CD14-positive monocyte (primary cell): Measurements from ENCODE around the gene NCOA7. TPM values are rescaled to one million over a fixed set of nuclear protein-coding genes. Genes with fewer than 3 reads are reported as not detected.
A peak's percentile ranks its signal among the peaks of the same experiment; 100 is the strongest.

Experiments
- DNase-seq, 3 donors: peaks; one replicate each; pipeline ENCODE4 v3.0.0-alpha.2; 2011 to 2022
- H2AFZ ChIP-seq: 2 replicates; pipeline ENCODE4 v1.6.0; 2012; ENCODE audit warnings: mild to moderate bottlenecking, low read depth, low read length, inconsistent platforms; ENCODE audit not compliant: insufficient read depth, poor library complexity, severe bottlenecking
- H3K27ac ChIP-seq, 2 donors: 1 replicate in 1 of 2; 2 replicates in 1 of 2; pipeline ENCODE4 v1.5.1; 2012 to 2013; ENCODE audit warnings: low read length in 2 of 2, control low read depth in 1 of 2, inconsistent platforms in 1 of 2, low read depth in 1 of 2, mild to moderate bottlenecking in 1 of 2
- H3K27me3 ChIP-seq, 2 donors: one replicate each; pipeline versions ENCODE4 v1.6.0 to v1.6.1; 2011 to 2013; ENCODE audit warnings: low read length in 2 of 2; ENCODE audit not compliant: control insufficient read depth in 2 of 2, insufficient read depth in 2 of 2
- H3K36me3 ChIP-seq, 2 donors: replicated peaks in 1 of 2; 1 replicate in 1 of 2; 2 replicates in 1 of 2; pipeline versions ENCODE4 v1.5.1 to v1.6.1; 2012 to 2013; ENCODE audit warnings: low read length in 2 of 2, control low read depth in 1 of 2, inconsistent platforms in 1 of 2, mild to moderate bottlenecking in 1 of 2; ENCODE audit not compliant: insufficient read depth in 2 of 2, control insufficient read depth in 1 of 2
- H3K4me1 ChIP-seq, 2 donors: 1 replicate in 1 of 2; 2 replicates in 1 of 2; pipeline versions ENCODE4 v1.5.1 to v1.6.1; 2012 to 2013; ENCODE audit warnings: low read length in 2 of 2, control low read depth in 1 of 2, inconsistent platforms in 1 of 2, mild to moderate bottlenecking in 1 of 2, moderate library complexity in 1 of 2; ENCODE audit not compliant: insufficient read depth in 2 of 2, control insufficient read depth in 1 of 2
- H3K4me2 ChIP-seq: replicated peaks from 2 replicates; pipeline ENCODE3; 2012; ENCODE audit warnings: low read length, moderate library complexity, mild to moderate bottlenecking; ENCODE audit not compliant: poor library complexity, severe bottlenecking; ENCODE audit errors: extremely low read depth
- H3K4me3 ChIP-seq, 3 experiments: fragments of 200-600 bp in 1 of 3; sonication (generic) in 1 of 3; replicated peaks in 1 of 3; 1 replicate in 2 of 3; 2 replicates in 1 of 3; pipeline ENCODE4 v1.5.1; 2011 to 2013; ENCODE audit warnings: low read length in 3 of 3, mild to moderate bottlenecking in 3 of 3, control low read depth in 2 of 3, low read depth in 2 of 3, inconsistent platforms in 1 of 3, moderate library complexity in 1 of 3
- H3K79me2 ChIP-seq: 2 replicates; pipeline ENCODE4 v1.6.0; 2012; ENCODE audit warnings: mild to moderate bottlenecking, control low read depth, inconsistent platforms, low read length, moderate library complexity; ENCODE audit not compliant: insufficient read depth
- H3K9ac ChIP-seq: 2 replicates; pipeline ENCODE4 v1.6.0; 2017; ENCODE audit warnings: low read length, mild to moderate bottlenecking; ENCODE audit not compliant: insufficient read depth, poor library complexity, severe bottlenecking
- H3K9me3 ChIP-seq, 2 donors: replicated peaks in 1 of 2; 1 replicate in 1 of 2; 2 replicates in 1 of 2; pipeline versions ENCODE4 v1.5.1 to v1.6.1; 2012 to 2013; ENCODE audit warnings: low read length in 2 of 2, control low read depth in 1 of 2; ENCODE audit not compliant: control insufficient read depth in 1 of 2, insufficient read depth in 1 of 2
- H4K20me1 ChIP-seq: 2 replicates; pipeline ENCODE4 v1.6.0; 2012; ENCODE audit warnings: mild to moderate bottlenecking, low read length, control low read depth, moderate library complexity; ENCODE audit not compliant: insufficient read depth
- H3K27ac Mint-ChIP-seq, 7 donors: one replicate each; pipeline ENCODE4 v1.8.0; 2020; ENCODE audit warnings: mild to moderate bottlenecking in 7 of 7, mixed read lengths in 7 of 7, moderate library complexity in 6 of 7, inconsistent platforms in 2 of 7
- H3K27me3 Mint-ChIP-seq, 3 donors: one replicate each; pipeline ENCODE4 v1.8.0; 2021 to 2022; ENCODE audit warnings: low read depth in 3 of 3, mild to moderate bottlenecking in 3 of 3, mixed read lengths in 3 of 3, moderate library complexity in 3 of 3, inconsistent platforms in 1 of 3
- H3K36me3 Mint-ChIP-seq, 2 donors: one replicate each; pipeline ENCODE4 v1.8.0; 2020; ENCODE audit warnings: mixed read lengths in 2 of 2, inconsistent platforms in 1 of 2, mild to moderate bottlenecking in 1 of 2
- H3K4me1 Mint-ChIP-seq: one replicate; pipeline ENCODE4 v1.8.0; 2020; ENCODE audit warnings: mild to moderate bottlenecking, mixed read lengths
- H3K4me3 Mint-ChIP-seq, 2 donors: one replicate each; pipeline ENCODE4 v1.8.0; 2020; ENCODE audit warnings: mild to moderate bottlenecking in 2 of 2, mixed read lengths in 2 of 2, moderate library complexity in 1 of 2
- H3K9me3 Mint-ChIP-seq, 7 donors: one replicate each; pipeline ENCODE4 v1.8.0; 2020 to 2022; ENCODE audit warnings: mixed read lengths in 7 of 7, mild to moderate bottlenecking in 6 of 7, moderate library complexity in 6 of 7, inconsistent platforms in 2 of 7
- WGBS: methylation state at CpG from one replicate; pipeline ENCODE4 v1.1.5; 2013; ENCODE audit warnings: missing lambda C conversion rate; ENCODE audit not compliant: insufficient coverage; 5-methylcytosine and 5-hydroxymethylcytosine counted together
- intact Hi-C, 2 donors: fragments of 100-400 bp; cut with micrococcal nuclease; formaldehyde crosslinking; loops; one replicate each; pipeline versions ENCODE4 v1.15.0 to v1.15.1; 2023
- polyA plus RNA-seq, 3 donors: library from polyadenylated mRNA; depleted of rRNA in 1 of 3; unstranded in 2 of 3; stranded (reverse) in 1 of 3; fragments of 300-500 nt in 2 of 3; fragments of >200 nt in 1 of 3; fragmentation: Illumina TruSeq in 2 of 3; gene quantifications; 1 replicate in 2 of 3; 2 replicates in 1 of 3; pipeline ENCODE4 v1.2.3, GENCODE V29; 2012 to 2021
- TF ChIP-seq, protein P1 (sequence below): fragments of 200-600 bp; IDR thresholded peaks from one replicate; pipeline ENCODE4 v1.8.0; 2022; ENCODE audit warnings: antibody characterized with exemption, mild to moderate bottlenecking

NCOA7 gene
- polyA plus RNA-seq, 3 donors: 8.3 to 21.9 (median 11.2) TPM

DNA sequence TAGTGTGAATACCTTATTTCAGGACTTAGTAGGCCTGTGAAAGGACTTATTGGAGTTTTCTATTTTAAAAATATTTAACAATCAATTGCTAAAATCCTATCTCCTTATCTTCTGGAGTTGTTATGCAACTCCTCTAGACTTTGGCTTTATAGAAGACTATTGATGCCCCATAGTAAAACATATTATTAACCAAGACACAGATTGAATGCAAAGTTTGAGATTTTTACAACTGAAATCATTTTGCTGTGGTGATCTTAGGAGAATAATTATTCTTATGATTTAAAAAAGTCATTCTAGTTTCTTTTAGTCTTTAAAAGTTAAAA, 36.9 kb upstream of the NCOA7 start:
- Mint-ChIP-seq H3K9me3 (peaks cover 0 to 12% (median 8%) of the 10 kb centered on the region in 7 donors), H3K27ac (no peak overlapping the region), H3K4me3 (peak overlapping the region in 1 of 2 donors; percentile 35), H3K4me1 (peaks cover 13% of the 10 kb centered on the region), H3K36me3 (peaks cover 6 to 10% of the 10 kb centered on the region in 2 donors), H3K27me3 (peaks cover 52 to 68% (median 61%) of the 10 kb centered on the region in 3 donors)
- no peaks in the 10 kb centered on the region for H3K79me2 ChIP-seq
- no peak overlapping the region for H3K4me3 ChIP-seq
- intact Hi-C loops: loop anchor here in 1 of 2 donors (5.0 kb wide), 1 partner anchor 442 kb away; no protein-coding TSS in a partner anchor
- H3K27me3 ChIP-seq: peaks cover 76 to 84% of the 10 kb centered on the region in 2 donors
- H3K4me2 ChIP-seq: no peak overlapping the region
- H4K20me1 ChIP-seq: no peaks in the 10 kb centered on the region
- H2AFZ ChIP-seq: no peak overlapping the region
- H3K9me3 ChIP-seq: peaks cover 0 to 1% of the 10 kb centered on the region in 2 donors
- H3K9ac ChIP-seq: no peak overlapping the region
- H3K36me3 ChIP-seq: no peaks in the 10 kb centered on the region
- no peak for DNase-seq
- peaks cover 15 to 20% of the 10 kb centered on the region in 2 donors for H3K4me1 ChIP-seq
- TF ChIP-seq, protein P1, sequence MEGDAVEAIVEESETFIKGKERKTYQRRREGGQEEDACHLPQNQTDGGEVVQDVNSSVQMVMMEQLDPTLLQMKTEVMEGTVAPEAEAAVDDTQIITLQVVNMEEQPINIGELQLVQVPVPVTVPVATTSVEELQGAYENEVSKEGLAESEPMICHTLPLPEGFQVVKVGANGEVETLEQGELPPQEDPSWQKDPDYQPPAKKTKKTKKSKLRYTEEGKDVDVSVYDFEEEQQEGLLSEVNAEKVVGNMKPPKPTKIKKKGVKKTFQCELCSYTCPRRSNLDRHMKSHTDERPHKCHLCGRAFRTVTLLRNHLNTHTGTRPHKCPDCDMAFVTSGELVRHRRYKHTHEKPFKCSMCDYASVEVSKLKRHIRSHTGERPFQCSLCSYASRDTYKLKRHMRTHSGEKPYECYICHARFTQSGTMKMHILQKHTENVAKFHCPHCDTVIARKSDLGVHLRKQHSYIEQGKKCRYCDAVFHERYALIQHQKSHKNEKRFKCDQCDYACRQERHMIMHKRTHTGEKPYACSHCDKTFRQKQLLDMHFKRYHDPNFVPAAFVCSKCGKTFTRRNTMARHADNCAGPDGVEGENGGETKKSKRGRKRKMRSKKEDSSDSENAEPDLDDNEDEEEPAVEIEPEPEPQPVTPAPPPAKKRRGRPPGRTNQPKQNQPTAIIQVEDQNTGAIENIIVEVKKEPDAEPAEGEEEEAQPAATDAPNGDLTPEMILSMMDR: peak; percentile 19
- no peak overlapping the region for H3K27ac ChIP-seq

DNA sequence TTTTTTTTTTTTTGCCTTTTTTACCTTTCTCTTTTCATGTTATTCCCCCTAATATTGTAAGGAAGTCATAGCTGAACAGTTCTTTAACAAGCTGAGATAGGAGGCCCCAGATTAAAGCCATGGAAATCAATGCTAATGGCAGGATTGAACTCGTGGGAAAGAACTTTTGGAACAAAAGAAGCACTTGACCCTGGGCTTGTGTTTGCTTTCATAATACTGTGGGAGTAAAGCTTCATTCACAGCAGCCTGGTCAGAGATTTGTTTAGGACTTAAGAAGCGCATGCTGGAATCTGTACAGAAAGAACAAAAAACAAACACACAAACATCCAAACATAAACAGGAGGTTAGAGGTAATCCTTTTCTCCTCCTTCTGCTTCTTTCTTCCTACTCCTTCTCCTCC, 36.2 kb upstream of the NCOA7 start:
- DNase-seq: no peak
- Histone ChIP-seq H3K4me3 (no peak overlapping the region), H3K9ac (no peak overlapping the region), H3K27ac (no peak overlapping the region), H3K79me2 (no peaks in the 10 kb centered on the region), H3K36me3 (no peaks in the 10 kb centered on the region), H3K27me3 (peaks cover 73 to 89% of the 10 kb centered on the region in 2 donors), H3K4me1 (peaks cover 13 to 14% of the 10 kb centered on the region in 2 donors), H4K20me1 (no peaks in the 10 kb centered on the region), H3K4me2 (no peak overlapping the region), H2AFZ (no peak overlapping the region), H3K9me3 (no peaks in the 10 kb centered on the region)
- no peak overlapping the region for H3K27ac Mint-ChIP-seq
- WGBS: 71% methylated on average over 1 of the region's 2 CpGs
- H3K36me3 Mint-ChIP-seq: peaks cover 6 to 9% of the 10 kb centered on the region in 2 donors
- H3K4me3 Mint-ChIP-seq: no peak overlapping the region
- H3K4me1 Mint-ChIP-seq: peaks cover 12% of the 10 kb centered on the region
- intact Hi-C loops: loop anchor here in 1 of 2 donors (5.0 kb wide), 1 partner anchor 442 kb away; no protein-coding TSS in a partner anchor
- peaks cover 56 to 69% (median 62%) of the 10 kb centered on the region in 3 donors for H3K27me3 Mint-ChIP-seq
- H3K9me3 Mint-ChIP-seq: peaks cover 0 to 12% (median 7%) of the 10 kb centered on the region in 7 donors
- TF ChIP-seq, protein P1: no peak
